Thyroid gland (tissue), 4 donors: ENCODE measurements around the gene NUDCD3. TPM values are rescaled to one million over a fixed set of nuclear protein-coding genes. Genes with fewer than 3 reads are reported as not detected.

Source experiments
- DNase-seq, 2 donors: peaks; one replicate each; pipeline ENCODE4 v3.0.0-alpha.2; 2019
- H3K27ac ChIP-seq, 3 donors: fragments of 200-600 bp; sonication (generic); 1 replicate in 2 of 3; 2 replicates in 1 of 3; pipeline ENCODE4 v1.5.1; 2016 to 2019; ENCODE audit warnings: mild to moderate bottlenecking in 1 of 3, moderate library complexity in 1 of 3
- H3K27me3 ChIP-seq: fragments of 200-600 bp; sonication (generic); one replicate; pipeline ENCODE4 v1.5.1; 2019
- H3K36me3 ChIP-seq, 2 donors: fragments of 200-600 bp; sonication (generic); one replicate each; pipeline ENCODE4 v1.5.1; 2016 to 2019
- H3K4me1 ChIP-seq, 2 donors: fragments of 200-600 bp; sonication (generic); one replicate each; pipeline ENCODE4 v1.5.1; 2017 to 2019
- H3K4me3 ChIP-seq, 3 donors: fragments of 200-600 bp; sonication (generic); replicated peaks in 1 of 3; 1 replicate in 2 of 3; 2 replicates in 1 of 3; pipeline ENCODE4 v1.5.1; 2016; ENCODE audit warnings: mild to moderate bottlenecking in 1 of 3
- H3K9me3 ChIP-seq: fragments of 200-600 bp; sonication (generic); one replicate; pipeline ENCODE4 v1.5.1; 2017
- CTCF ChIP-seq, 6 experiments: fragments of 200-600 bp in 3 of 6; fragments of 450-650 bp in 3 of 6; sonication (generic) in 3 of 6; IDR thresholded peaks; one replicate each; pipeline ENCODE4 v1.5.1; 2016 to 2019; ENCODE audit warnings: antibody characterized with exemption in 6 of 6, mild to moderate bottlenecking in 2 of 6, inconsistent platforms in 1 of 6, moderate library complexity in 1 of 6
- POLR2A ChIP-seq, 2 donors: fragments of 450-650 bp; IDR thresholded peaks; one replicate each; pipeline ENCODE4 v1.6.1; 2017; ENCODE audit warnings: antibody characterized with exemption in 2 of 2, mild to moderate bottlenecking in 2 of 2, moderate library complexity in 1 of 2
- WGBS, 2 donors: methylation state at CpG; one replicate each; pipeline ENCODE4 v1.1.5; 2017; 5-methylcytosine and 5-hydroxymethylcytosine counted together
- intact Hi-C: fragments of 100-400 bp; cut with DNase I; formaldehyde crosslinking; loops from one replicate; pipeline ENCODE4 v1.15.1; 2023
- total RNA-seq, 4 donors: library from RNA; depleted of rRNA; stranded (reverse); fragments of >200 nt; gene quantifications; one replicate each; pipeline ENCODE4 v1.2.3, GENCODE V29; 2016

NUDCD3 gene
- total RNA-seq, 4 donors from 2014 or later: 41.4 to 76.9 (median 52.0) TPM

- no peak overlapping the region for H3K27ac ChIP-seq
- no peaks in the 10 kb centered on the region for H3K9me3 ChIP-seq
- H3K4me3 ChIP-seq: no peak overlapping the region
- WGBS, 2 donors: 87 to 91% methylated on average over 11 of the region's 11 CpGs
- TF ChIP-seq POLR2A (IDR thresholded peaks at IDR 0.05): no peak
- TF ChIP-seq CTCF (IDR thresholded peaks at IDR 0.05): no peak
- intact Hi-C loops: no loop called here
- no peaks in the 10 kb centered on the region for H3K36me3 ChIP-seq
- H3K4me1 ChIP-seq: no peaks in the 10 kb centered on the region
- H3K27me3 ChIP-seq: no peaks in the 10 kb centered on the region
- no peak for DNase-seq
Observed at GRCh38 chr7:44336491-44336890, 154.0 kb downstream of the NUDCD3 start.

GRCh38 chr7:44335184-44335583, 155.3 kb downstream of the NUDCD3 start:
- H3K9me3 ChIP-seq: no peaks in the 10 kb centered on the region
- no peaks in the 10 kb centered on the region for H3K36me3 ChIP-seq
- DNase-seq: no peak
- TF ChIP-seq POLR2A (IDR thresholded peaks at IDR 0.05) (no peak), CTCF (IDR thresholded peaks at IDR 0.05) (no peak)
- intact Hi-C loops: no loop called here
- no peaks in the 10 kb centered on the region for H3K4me1 ChIP-seq
- WGBS, 2 donors: 93 to 100% methylated on average over 3 to 4 of the region's 4 CpGs
- no peak overlapping the region for H3K4me3 ChIP-seq
- no peak overlapping the region for H3K27ac ChIP-seq
- H3K27me3 ChIP-seq: no peaks in the 10 kb centered on the region

- H3K27me3 ChIP-seq: no peaks in the 10 kb centered on the region
- TF ChIP-seq POLR2A (IDR thresholded peaks at IDR 0.05): no peak
- TF ChIP-seq CTCF (IDR thresholded peaks at IDR 0.05): no peak
- 84 to 92% methylated on average over 8 to 11 of the region's 11 CpGs for WGBS, 2 donors
- no peak overlapping the region for H3K27ac ChIP-seq
- no peaks in the 10 kb centered on the region for H3K36me3 ChIP-seq
- no peak for DNase-seq
- no peaks in the 10 kb centered on the region for H3K4me1 ChIP-seq
- no peaks in the 10 kb centered on the region for H3K9me3 ChIP-seq
- intact Hi-C loops: no loop called here
- H3K4me3 ChIP-seq: no peak overlapping the region
Observed at GRCh38 chr7:44334734-44335097, 155.7 kb downstream of the NUDCD3 start.

GRCh38 chr7:44333911-44334733, 156.3 kb downstream of the NUDCD3 start:
- Histone ChIP-seq H3K4me1 (no peaks in the 10 kb centered on the region), H3K27me3 (no peaks in the 10 kb centered on the region), H3K9me3 (no peaks in the 10 kb centered on the region), H3K4me3 (no peak overlapping the region), H3K36me3 (no peaks in the 10 kb centered on the region), H3K27ac (no peak overlapping the region)
- 77 to 81% methylated on average over 17 to 19 of the region's 19 CpGs for WGBS, 2 donors
- no peak for TF ChIP-seq POLR2A (IDR thresholded peaks at IDR 0.05)
- intact Hi-C loops: no loop called here
- DNase-seq: no peak

- Histone ChIP-seq H3K4me3 (no peak overlapping the region), H3K27me3 (no peaks in the 10 kb centered on the region), H3K36me3 (no peaks in the 10 kb centered on the region), H3K4me1 (no peaks in the 10 kb centered on the region), H3K27ac (no peak overlapping the region), H3K9me3 (no peaks in the 10 kb centered on the region)
- intact Hi-C loops: no loop called here
- WGBS, 2 donors: 65 to 74% methylated on average over 5 of the region's 5 CpGs
- no peak for DNase-seq
- TF ChIP-seq CTCF (IDR thresholded peaks at IDR 0.05) (no peak), POLR2A (IDR thresholded peaks at IDR 0.05) (no peak)
Observed at GRCh38 chr7:44331682-44332081, 158.8 kb downstream of the NUDCD3 start.
